NCI-H2196 treated with DMSO at 0.1 percent for 48 hours (cell line): ENCODE data around the gene SLC22A17.
A peak's percentile ranks its signal among the peaks of the same experiment; 100 is the strongest.

Experiments
- DNase-seq: peaks from one replicate; lab custom pipeline; 2025; ENCODE audit not compliant: unreplicated experiment; lab: John Stamatoyannopoulos, UW

Gene SLC22A17

GRCh38 chr14:23382276-23382675 is 29.6 kb upstream of the SLC22A17 start:
- no peak for DNase-seq

- DNase-seq = peak; percentile 85
Measured at GRCh38 chr14:23381871-23382270, 29.2 kb upstream of the SLC22A17 start.

GRCh38 chr14:23380976-23381375 is 28.3 kb upstream of the SLC22A17 start:
- DNase-seq = no peak

GRCh38 chr14:23380197-23380914 is 27.7 kb upstream of the SLC22A17 start:
- no peak for DNase-seq

GRCh38 chr14:23379366-23380196 is 26.9 kb upstream of the SLC22A17 start:
- peak; percentile 40 for DNase-seq

- DNase-seq = no peak
Measured at GRCh38 chr14:23378612-23379220, 26.0 kb upstream of the SLC22A17 start.

- DNase-seq = no peak
Measured at GRCh38 chr14:23377573-23378563, 25.2 kb upstream of the SLC22A17 start.

- no peak for DNase-seq
Measured at GRCh38 chr14:23377198-23377550, 24.5 kb upstream of the SLC22A17 start.

GRCh38 chr14:23376482-23377197 is 24.0 kb upstream of the SLC22A17 start, which contains the start of gene CMTM5:
Gene CMTM5 (plus strand): TSS chr14:23377046. CDS start chr14:23377252, 206 bp downstream.
- DNase-seq = no peak

GRCh38 chr14:23375527-23376251 is 23.0 kb upstream of the SLC22A17 start:
- DNase-seq = no peak

- no peak for DNase-seq
Measured at GRCh38 chr14:23373041-23373440, 20.4 kb upstream of the SLC22A17 start.

GRCh38 chr14:23372509-23372908 is 19.8 kb upstream of the SLC22A17 start, which contains the start of gene IL25:
Gene IL25 (plus strand): TSS chr14:23372809.
- no peak for DNase-seq

GRCh38 chr14:23371865-23372264 is 19.2 kb upstream of the SLC22A17 start:
- DNase-seq = no peak

GRCh38 chr14:23370221-23370620 is 17.5 kb upstream of the SLC22A17 start:
- no peak for DNase-seq

GRCh38 chr14:23366426-23366921 is 13.8 kb upstream of the SLC22A17 start:
- peak; percentile 33 for DNase-seq

GRCh38 chr14:23365732-23366425 is 13.2 kb upstream of the SLC22A17 start:
- peak; percentile 33 for DNase-seq

GRCh38 chr14:23365036-23365731 is 12.5 kb upstream of the SLC22A17 start, which contains the start of gene EFS:
Gene EFS (minus strand): TSS chr14:23365172. CDS start chr14:23365025, 147 bp downstream.
- DNase-seq = no peak
